Subcutaneous abdominal adipose tissue (tissue), 5 donors: Measurements from ENCODE around the gene EHMT1.

Experiments used
- H3K27ac ChIP-seq: one replicate; pipeline ENCODE4 v1.7.0; 2013; ENCODE audit warnings: low read depth, mild to moderate bottlenecking, inconsistent platforms, low read length, moderate library complexity
- H3K27me3 ChIP-seq, 5 donors: one replicate each; pipeline ENCODE4 v1.7.0; 2013; ENCODE audit warnings: low read length in 5 of 5, inconsistent platforms in 1 of 5; ENCODE audit not compliant: control insufficient read depth in 5 of 5, insufficient read depth in 4 of 5
- H3K36me3 ChIP-seq, 5 donors: one replicate each; pipeline ENCODE4 v1.7.0; 2013; ENCODE audit warnings: low read length in 5 of 5; ENCODE audit not compliant: control insufficient read depth in 5 of 5, insufficient read depth in 5 of 5
- H3K4me1 ChIP-seq, 5 donors: one replicate each; pipeline ENCODE4 v1.7.0; 2013; ENCODE audit warnings: low read length in 5 of 5, mild to moderate bottlenecking in 3 of 5, moderate library complexity in 1 of 5; ENCODE audit not compliant: control insufficient read depth in 5 of 5, insufficient read depth in 5 of 5
- H3K4me3 ChIP-seq, 5 donors: one replicate each; pipeline ENCODE4 v1.7.0; 2013; ENCODE audit warnings: low read length in 5 of 5, low read depth in 1 of 5
- H3K9ac ChIP-seq, 5 donors: one replicate each; pipeline ENCODE4 v1.7.0; 2013; ENCODE audit warnings: low read length in 5 of 5, mild to moderate bottlenecking in 4 of 5, moderate library complexity in 3 of 5
- H3K9me3 ChIP-seq, 5 donors: one replicate each; pipeline ENCODE4 v1.7.0; 2013; ENCODE audit warnings: low read length in 5 of 5; ENCODE audit not compliant: control insufficient read depth in 5 of 5
- donor health status: healthy.
- donor health status: healthy.
- donor health status: healthy.
- donor health status: healthy.
- donor health status: healthy.

Gene EHMT1

GRCh38 chr9:137656416-137656815 lies 37.6 kb downstream of the EHMT1 start:
- H3K9me3 ChIP-seq = no peaks in the 10 kb centered on the region
- H3K4me3 ChIP-seq = no peak overlapping the region
- H3K27ac ChIP-seq = no peak overlapping the region
- H3K36me3 ChIP-seq = peaks cover 0 to 35% (median 10%) of the 10 kb centered on the region in 5 donors
- H3K27me3 ChIP-seq = no peaks in the 10 kb centered on the region
- H3K4me1 ChIP-seq = peaks cover 0 to 10% (median 0%) of the 10 kb centered on the region in 5 donors
- no peak overlapping the region for H3K9ac ChIP-seq

- Histone ChIP-seq H3K27ac (no peak overlapping the region), H3K4me1 (peaks cover 0 to 10% (median 0%) of the 10 kb centered on the region in 5 donors), H3K27me3 (no peaks in the 10 kb centered on the region), H3K4me3 (no peak overlapping the region), H3K9me3 (no peaks in the 10 kb centered on the region), H3K36me3 (peaks cover 0 to 26% (median 8%) of the 10 kb centered on the region in 5 donors), H3K9ac (no peak overlapping the region)
Observed at GRCh38 chr9:137657606-137658005, 38.8 kb downstream of the EHMT1 start.

- Histone ChIP-seq H3K9me3 (no peaks in the 10 kb centered on the region), H3K4me1 (peaks cover 0 to 10% (median 0%) of the 10 kb centered on the region in 5 donors), H3K27ac (no peak overlapping the region), H3K36me3 (peaks cover 4 to 17% (median 8%) of the 10 kb centered on the region in 5 donors), H3K9ac (no peak overlapping the region), H3K27me3 (no peaks in the 10 kb centered on the region), H3K4me3 (no peak overlapping the region)
Observed at GRCh38 chr9:137658781-137659180, 40.0 kb downstream of the EHMT1 start.

- H3K4me3 ChIP-seq = no peak overlapping the region
- H3K27ac ChIP-seq = no peak overlapping the region
- H3K4me1 ChIP-seq = peaks cover 0 to 10% (median 0%) of the 10 kb centered on the region in 5 donors
- no peaks in the 10 kb centered on the region for H3K27me3 ChIP-seq
- no peaks in the 10 kb centered on the region for H3K9me3 ChIP-seq
- peaks cover 4 to 11% (median 5%) of the 10 kb centered on the region in 5 donors for H3K36me3 ChIP-seq
- no peak overlapping the region for H3K9ac ChIP-seq
Observed at GRCh38 chr9:137660144-137660543, 41.3 kb downstream of the EHMT1 start.

GRCh38 chr9:137663584-137663983 lies 44.8 kb downstream of the EHMT1 start:
- no peak overlapping the region for H3K9ac ChIP-seq
- H3K27ac ChIP-seq = no peak overlapping the region
- peaks cover 0 to 26% (median 14%) of the 10 kb centered on the region in 5 donors for H3K4me1 ChIP-seq
- no peaks in the 10 kb centered on the region for H3K27me3 ChIP-seq
- no peaks in the 10 kb centered on the region for H3K9me3 ChIP-seq
- peaks cover 0 to 6% (median 4%) of the 10 kb centered on the region in 5 donors for H3K36me3 ChIP-seq
- H3K4me3 ChIP-seq = no peak overlapping the region

- peaks cover 4 to 14% (median 6%) of the 10 kb centered on the region in 5 donors for H3K36me3 ChIP-seq
- H3K27ac ChIP-seq = no peak overlapping the region
- H3K9ac ChIP-seq = no peak overlapping the region
- H3K4me3 ChIP-seq = no peak overlapping the region
- H3K27me3 ChIP-seq = no peaks in the 10 kb centered on the region
- peaks cover 0 to 26% (median 14%) of the 10 kb centered on the region in 5 donors for H3K4me1 ChIP-seq
- H3K9me3 ChIP-seq = no peaks in the 10 kb centered on the region
Observed at GRCh38 chr9:137664676-137665075, 45.9 kb downstream of the EHMT1 start.

GRCh38 chr9:137665226-137665625 lies 46.4 kb downstream of the EHMT1 start:
- peaks cover 0 to 26% (median 15%) of the 10 kb centered on the region in 5 donors for H3K4me1 ChIP-seq

GRCh38 chr9:137665697-137666512 lies 47.1 kb downstream of the EHMT1 start:
- peaks cover 0 to 27% (median 19%) of the 10 kb centered on the region in 5 donors for H3K4me1 ChIP-seq
- peaks cover 4 to 15% (median 6%) of the 10 kb centered on the region in 5 donors for H3K36me3 ChIP-seq
- H3K4me3 ChIP-seq = no peak overlapping the region
- no peak overlapping the region for H3K9ac ChIP-seq
- H3K27me3 ChIP-seq = no peaks in the 10 kb centered on the region
- H3K9me3 ChIP-seq = no peaks in the 10 kb centered on the region
- no peak overlapping the region for H3K27ac ChIP-seq

More at GRCh38 chr9:137665226-137665625, 46.4 kb downstream of the EHMT1 start:
- Histone ChIP-seq H3K4me3 (no peak overlapping the region), H3K9me3 (no peaks in the 10 kb centered on the region), H3K9ac (no peak overlapping the region), H3K27me3 (no peaks in the 10 kb centered on the region), H3K36me3 (peaks cover 4 to 14% (median 6%) of the 10 kb centered on the region in 5 donors), H3K27ac (no peak overlapping the region)

- Histone ChIP-seq H3K4me3 (no peak overlapping the region), H3K9ac (no peak overlapping the region), H3K4me1 (peaks cover 0 to 32% (median 22%) of the 10 kb centered on the region in 5 donors), H3K9me3 (no peaks in the 10 kb centered on the region), H3K27ac (no peak overlapping the region), H3K36me3 (peaks cover 4 to 15% (median 6%) of the 10 kb centered on the region in 5 donors), H3K27me3 (no peaks in the 10 kb centered on the region)
Observed at GRCh38 chr9:137666513-137666822, 47.7 kb downstream of the EHMT1 start.

- Histone ChIP-seq H3K36me3 (peaks cover 4 to 15% (median 6%) of the 10 kb centered on the region in 5 donors), H3K4me3 (no peak overlapping the region), H3K9ac (no peak overlapping the region), H3K4me1 (peaks cover 0 to 37% (median 22%) of the 10 kb centered on the region in 5 donors), H3K9me3 (no peaks in the 10 kb centered on the region), H3K27me3 (no peaks in the 10 kb centered on the region), H3K27ac (no peak overlapping the region)
Observed at GRCh38 chr9:137666955-137667670, 48.3 kb downstream of the EHMT1 start.
